Colon (tissue), 2 donors: ENCODE results near the gene TUBGCP3.

Source experiments
- FAIRE-seq: peaks from 2 replicates; lab custom pipeline; 2012; peaks lifted over from hg19 to GRCh38; lab: Jason Lieb, UNC
- donor health status: control.
- donor health status: control.

TUBGCP3 gene

GRCh38 chr13:112452380-112453206 lies 135.4 kb downstream of the TUBGCP3 start:
- no peak for FAIRE-seq

GRCh38 chr13:112451512-112452379 lies 136.2 kb downstream of the TUBGCP3 start:
- no peak for FAIRE-seq

- FAIRE-seq: no peak
These were observed 137.1 kb downstream of the TUBGCP3 start for GRCh38 chr13:112450904-112451240.

- FAIRE-seq: no peak
These were observed 137.6 kb downstream of the TUBGCP3 start for GRCh38 chr13:112450118-112450903.

GRCh38 chr13:112449545-112449930 lies 138.4 kb downstream of the TUBGCP3 start:
- FAIRE-seq: no peak

- no peak for FAIRE-seq
These were observed 139.1 kb downstream of the TUBGCP3 start for GRCh38 chr13:112448621-112449544.

GRCh38 chr13:112447761-112448603 lies 140.0 kb downstream of the TUBGCP3 start:
- no peak for FAIRE-seq

GRCh38 chr13:112447306-112447705 lies 140.6 kb downstream of the TUBGCP3 start:
- no peak for FAIRE-seq

- no peak for FAIRE-seq
These were observed 141.1 kb downstream of the TUBGCP3 start for GRCh38 chr13:112446867-112447266.

GRCh38 chr13:112446347-112446861 lies 141.5 kb downstream of the TUBGCP3 start:
- no peak for FAIRE-seq

GRCh38 chr13:112445411-112446271 lies 142.3 kb downstream of the TUBGCP3 start:
- no peak for FAIRE-seq

- FAIRE-seq: no peak
These were observed 143.2 kb downstream of the TUBGCP3 start for GRCh38 chr13:112444416-112445399.

- FAIRE-seq: no peak
These were observed 144.0 kb downstream of the TUBGCP3 start for GRCh38 chr13:112443995-112444311.

GRCh38 chr13:112443191-112443994 lies 144.6 kb downstream of the TUBGCP3 start:
- FAIRE-seq: no peak

GRCh38 chr13:112442483-112443090 lies 145.4 kb downstream of the TUBGCP3 start:
- FAIRE-seq: no peak

GRCh38 chr13:112441779-112442310 lies 146.1 kb downstream of the TUBGCP3 start:
- no peak for FAIRE-seq

GRCh38 chr13:112441226-112441625 lies 146.7 kb downstream of the TUBGCP3 start:
- no peak for FAIRE-seq
